Liver (tissue), 9 donors: ENCODE data around the gene SERPIND1. TPM values are rescaled to one million over a fixed set of nuclear protein-coding genes. Genes with fewer than 3 reads are reported as not detected.

ENCODE experiments used
- DNase-seq: peaks from one replicate; pipeline ENCODE4 v3.0.0-alpha.2; 2017; ENCODE audit warnings: low spot score
- H3K27ac ChIP-seq, 2 donors: one replicate each; pipeline ENCODE4 v1.7.0; 2013; ENCODE audit warnings: inconsistent platforms in 2 of 2, low read length in 2 of 2, control low read depth in 1 of 2, low read depth in 1 of 2, mild to moderate bottlenecking in 1 of 2
- H3K27me3 ChIP-seq, 4 donors: one replicate each; pipeline versions ENCODE4 v1.6.1 to v1.7.0; 2013; ENCODE audit warnings: low read length in 3 of 4, inconsistent platforms in 1 of 4, mild to moderate bottlenecking in 1 of 4, moderate library complexity in 1 of 4; ENCODE audit not compliant: control insufficient read depth in 4 of 4, insufficient read depth in 4 of 4
- H3K36me3 ChIP-seq, 4 donors: one replicate each; pipeline versions ENCODE4 v1.6.1 to v1.7.0; 2013; ENCODE audit warnings: low read length in 3 of 4, mild to moderate bottlenecking in 3 of 4, low read depth in 1 of 4, moderate library complexity in 1 of 4; ENCODE audit not compliant: control insufficient read depth in 4 of 4, insufficient read depth in 3 of 4
- H3K4me1 ChIP-seq, 4 donors: one replicate each; pipeline versions ENCODE4 v1.6.1 to v1.7.0; 2013; ENCODE audit warnings: low read length in 3 of 4, mild to moderate bottlenecking in 3 of 4, moderate library complexity in 1 of 4; ENCODE audit not compliant: control insufficient read depth in 4 of 4, insufficient read depth in 4 of 4
- H3K4me3 ChIP-seq, 3 donors: one replicate each; pipeline versions ENCODE4 v1.6.1 to v1.7.0; 2013; ENCODE audit warnings: low read length in 3 of 3, control low read depth in 1 of 3, low read depth in 1 of 3, mild to moderate bottlenecking in 1 of 3
- H3K9ac ChIP-seq, 2 donors: one replicate each; pipeline ENCODE4 v1.7.0; 2013; ENCODE audit warnings: low read length in 2 of 2, mild to moderate bottlenecking in 2 of 2, moderate library complexity in 2 of 2, control low read depth in 1 of 2, low read depth in 1 of 2
- H3K9me3 ChIP-seq, 4 donors: one replicate each; pipeline versions ENCODE4 v1.6.1 to v1.7.0; 2013; ENCODE audit warnings: low read length in 3 of 4; ENCODE audit not compliant: control insufficient read depth in 4 of 4
- EGR1 ChIP-seq, 2 donors: IDR thresholded peaks; 2 replicates each; pipeline ENCODE4 v1.6.1; 2016 to 2018; ENCODE audit warnings: antibody characterized with exemption in 2 of 2, low read depth in 2 of 2
- FOXA2 ChIP-seq: IDR thresholded peaks from 2 replicates; pipeline ENCODE4 v1.6.1; 2016; ENCODE audit warnings: antibody characterized with exemption
- HNF4A ChIP-seq, 2 donors: conservative IDR thresholded peaks; 2 replicates each; pipeline ENCODE4 v1.6.1; 2016; ENCODE audit warnings: antibody characterized with exemption in 2 of 2, mild to moderate bottlenecking in 2 of 2
- HNF4G ChIP-seq: IDR thresholded peaks from 2 replicates; pipeline ENCODE4 v1.6.1; 2016; ENCODE audit warnings: antibody characterized with exemption
- NR2F2 ChIP-seq: IDR thresholded peaks from 2 replicates; pipeline ENCODE4 v1.6.1; 2016; ENCODE audit warnings: antibody characterized with exemption
- RXRA ChIP-seq, 2 donors: IDR thresholded peaks; 2 replicates each; pipeline ENCODE4 v1.6.1; 2017 to 2018; ENCODE audit warnings: antibody characterized with exemption in 2 of 2, mild to moderate bottlenecking in 1 of 2
- SP1 ChIP-seq: IDR thresholded peaks from 2 replicates; pipeline ENCODE4 v1.6.1; 2018; ENCODE audit warnings: antibody characterized with exemption, mild to moderate bottlenecking
- YY1 ChIP-seq: IDR thresholded peaks from 2 replicates; pipeline ENCODE4 v1.6.1; 2016; ENCODE audit warnings: antibody characterized with exemption, mild to moderate bottlenecking
- WGBS: extraction: QIAGEN DNeasy Blood & Tissue Kit; methylation state at CpG from one replicate; pipeline ENCODE4 v1.1.7; 2013; 5-methylcytosine and 5-hydroxymethylcytosine counted together
- polyA plus RNA-seq, 2 donors: library from polyadenylated mRNA; stranded (reverse) in 1 of 2; unstranded in 1 of 2; fragments of 200-250 nt in 1 of 2; fragments of >200 nt in 1 of 2; fragmentation: Nextera tagmentation in 1 of 2; extraction: Ambion mirVana in 1 of 2; gene quantifications; one replicate each; pipeline versions ENCODE4 v1.2.1 to v1.2.3, GENCODE V29; 2013 to 2015
- total RNA-seq, 2 donors: library from RNA; depleted of rRNA; stranded (reverse); fragments of >200 nt; gene quantifications; one replicate each; pipeline ENCODE4 v1.2.3, GENCODE V29; 2014
- TF ChIP-seq, protein P1 (sequence below): IDR thresholded peaks from 2 replicates; pipeline ENCODE4 v1.6.1; 2016; ENCODE audit warnings: antibody characterized with exemption, mild to moderate bottlenecking
- TF ChIP-seq, protein P2 (sequence below): fragments of 150-350 bp; IDR thresholded peaks from 2 replicates; pipeline ENCODE4 v1.5.1; 2017; ENCODE audit warnings: improper control_type of control experiment, low read depth, low read length; ENCODE audit not compliant: missing input control
- TF ChIP-seq, protein P3 (sequence below): IDR thresholded peaks from 2 replicates; pipeline ENCODE4 v1.6.1; 2016; ENCODE audit warnings: antibody characterized with exemption
- TF ChIP-seq, protein P4 (sequence below): IDR thresholded peaks from 2 replicates; pipeline ENCODE4 v1.6.1; 2016; ENCODE audit warnings: antibody characterized with exemption
- donor health status: healthy.
- donor health status: healthy.
- donor health status: healthy.
- donor health status: healthy.
- donor health status: healthy.

The SERPIND1 gene
- total and polyA plus RNA-seq, 4 donors: 117 to 176 (median 170) TPM

DNA sequence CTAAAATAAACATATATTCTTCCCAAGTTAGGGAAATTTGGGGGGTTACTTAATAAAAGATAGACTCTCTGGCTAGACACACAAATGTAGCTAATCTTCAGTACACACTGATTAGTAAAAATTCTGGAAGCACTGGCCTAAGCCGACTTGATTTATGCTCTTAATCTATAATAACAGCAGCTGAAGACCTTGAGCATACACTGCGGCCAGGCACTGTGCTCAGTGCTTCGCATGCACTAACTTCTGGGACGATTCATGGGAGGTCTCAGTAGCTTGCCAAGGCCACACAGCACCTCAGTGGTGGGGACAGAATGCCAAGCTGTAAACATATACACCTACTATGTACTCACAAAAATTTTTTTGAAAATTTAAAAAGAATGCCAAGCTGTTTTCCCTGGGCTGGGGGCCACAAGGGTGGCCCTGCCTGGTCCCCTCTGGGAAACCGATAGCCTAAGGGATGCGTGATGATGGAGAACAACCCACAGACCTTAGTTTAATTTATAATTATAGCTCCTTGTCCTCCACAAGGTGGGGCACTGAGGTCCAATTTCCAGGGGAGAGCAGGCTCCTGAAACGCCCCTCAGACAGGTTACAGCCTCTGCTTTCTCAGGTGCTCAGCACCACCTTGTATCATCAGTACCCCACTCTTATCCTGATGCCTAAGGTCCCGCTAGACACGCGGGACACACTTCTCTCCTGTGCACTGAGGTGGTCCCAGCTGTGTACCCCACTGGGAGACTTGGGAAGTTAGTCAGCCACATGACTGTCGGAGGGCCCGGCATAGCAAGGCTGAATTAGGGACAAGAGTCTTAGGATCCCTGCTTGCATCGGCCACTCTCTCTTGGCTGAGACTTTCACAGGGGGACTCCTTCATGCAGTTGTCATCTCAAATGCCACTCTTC, 20.1 kb downstream of the SERPIND1 start (continued):
- TF ChIP-seq, protein P1, sequence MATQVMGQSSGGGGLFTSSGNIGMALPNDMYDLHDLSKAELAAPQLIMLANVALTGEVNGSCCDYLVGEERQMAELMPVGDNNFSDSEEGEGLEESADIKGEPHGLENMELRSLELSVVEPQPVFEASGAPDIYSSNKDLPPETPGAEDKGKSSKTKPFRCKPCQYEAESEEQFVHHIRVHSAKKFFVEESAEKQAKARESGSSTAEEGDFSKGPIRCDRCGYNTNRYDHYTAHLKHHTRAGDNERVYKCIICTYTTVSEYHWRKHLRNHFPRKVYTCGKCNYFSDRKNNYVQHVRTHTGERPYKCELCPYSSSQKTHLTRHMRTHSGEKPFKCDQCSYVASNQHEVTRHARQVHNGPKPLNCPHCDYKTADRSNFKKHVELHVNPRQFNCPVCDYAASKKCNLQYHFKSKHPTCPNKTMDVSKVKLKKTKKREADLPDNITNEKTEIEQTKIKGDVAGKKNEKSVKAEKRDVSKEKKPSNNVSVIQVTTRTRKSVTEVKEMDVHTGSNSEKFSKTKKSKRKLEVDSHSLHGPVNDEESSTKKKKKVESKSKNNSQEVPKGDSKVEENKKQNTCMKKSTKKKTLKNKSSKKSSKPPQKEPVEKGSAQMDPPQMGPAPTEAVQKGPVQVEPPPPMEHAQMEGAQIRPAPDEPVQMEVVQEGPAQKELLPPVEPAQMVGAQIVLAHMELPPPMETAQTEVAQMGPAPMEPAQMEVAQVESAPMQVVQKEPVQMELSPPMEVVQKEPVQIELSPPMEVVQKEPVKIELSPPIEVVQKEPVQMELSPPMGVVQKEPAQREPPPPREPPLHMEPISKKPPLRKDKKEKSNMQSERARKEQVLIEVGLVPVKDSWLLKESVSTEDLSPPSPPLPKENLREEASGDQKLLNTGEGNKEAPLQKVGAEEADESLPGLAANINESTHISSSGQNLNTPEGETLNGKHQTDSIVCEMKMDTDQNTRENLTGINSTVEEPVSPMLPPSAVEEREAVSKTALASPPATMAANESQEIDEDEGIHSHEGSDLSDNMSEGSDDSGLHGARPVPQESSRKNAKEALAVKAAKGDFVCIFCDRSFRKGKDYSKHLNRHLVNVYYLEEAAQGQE: no peak
- no peak for TF ChIP-seq YY1

DNA sequence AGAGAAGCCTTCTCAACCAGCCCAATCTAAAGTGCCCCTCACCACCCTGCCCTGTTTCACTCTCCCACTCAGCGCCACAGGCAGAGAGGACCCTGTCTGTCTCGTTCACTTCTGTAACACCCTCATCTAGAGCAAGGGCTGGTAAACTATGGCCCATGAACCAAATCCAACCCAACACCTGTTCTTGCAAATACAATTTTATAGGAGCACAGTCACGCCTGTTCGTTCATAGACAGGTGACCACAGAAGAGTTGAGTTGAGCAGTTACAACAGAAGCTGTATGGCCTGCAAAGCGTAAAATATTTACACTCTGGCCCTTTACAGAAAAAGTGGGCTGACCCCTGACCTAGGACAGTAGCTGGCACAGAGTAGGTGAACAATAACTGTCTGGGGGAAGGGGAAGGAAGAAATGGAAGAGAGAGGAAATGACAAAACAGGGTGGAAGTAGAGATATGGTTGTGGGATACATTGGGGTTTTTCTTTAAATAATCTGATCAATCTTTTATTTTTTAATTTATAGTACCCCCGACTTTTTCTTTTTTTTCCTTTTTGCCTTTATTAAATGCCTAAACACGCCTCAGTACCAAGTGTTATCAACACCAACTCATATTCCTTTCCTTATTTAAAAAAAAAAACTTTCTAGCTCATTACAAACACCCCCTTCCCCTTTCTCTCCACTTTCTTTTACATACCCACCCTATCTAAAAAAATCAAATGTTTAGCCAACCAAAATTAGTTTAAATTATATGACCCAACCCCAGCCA, 20.9 kb downstream of the SERPIND1 start:
- no peaks in the 10 kb centered on the region for H3K27me3 ChIP-seq
- TF ChIP-seq, protein P2, sequence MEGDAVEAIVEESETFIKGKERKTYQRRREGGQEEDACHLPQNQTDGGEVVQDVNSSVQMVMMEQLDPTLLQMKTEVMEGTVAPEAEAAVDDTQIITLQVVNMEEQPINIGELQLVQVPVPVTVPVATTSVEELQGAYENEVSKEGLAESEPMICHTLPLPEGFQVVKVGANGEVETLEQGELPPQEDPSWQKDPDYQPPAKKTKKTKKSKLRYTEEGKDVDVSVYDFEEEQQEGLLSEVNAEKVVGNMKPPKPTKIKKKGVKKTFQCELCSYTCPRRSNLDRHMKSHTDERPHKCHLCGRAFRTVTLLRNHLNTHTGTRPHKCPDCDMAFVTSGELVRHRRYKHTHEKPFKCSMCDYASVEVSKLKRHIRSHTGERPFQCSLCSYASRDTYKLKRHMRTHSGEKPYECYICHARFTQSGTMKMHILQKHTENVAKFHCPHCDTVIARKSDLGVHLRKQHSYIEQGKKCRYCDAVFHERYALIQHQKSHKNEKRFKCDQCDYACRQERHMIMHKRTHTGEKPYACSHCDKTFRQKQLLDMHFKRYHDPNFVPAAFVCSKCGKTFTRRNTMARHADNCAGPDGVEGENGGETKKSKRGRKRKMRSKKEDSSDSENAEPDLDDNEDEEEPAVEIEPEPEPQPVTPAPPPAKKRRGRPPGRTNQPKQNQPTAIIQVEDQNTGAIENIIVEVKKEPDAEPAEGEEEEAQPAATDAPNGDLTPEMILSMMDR: no peak
- no peak for TF ChIP-seq FOXA2
- TF ChIP-seq, protein P3, sequence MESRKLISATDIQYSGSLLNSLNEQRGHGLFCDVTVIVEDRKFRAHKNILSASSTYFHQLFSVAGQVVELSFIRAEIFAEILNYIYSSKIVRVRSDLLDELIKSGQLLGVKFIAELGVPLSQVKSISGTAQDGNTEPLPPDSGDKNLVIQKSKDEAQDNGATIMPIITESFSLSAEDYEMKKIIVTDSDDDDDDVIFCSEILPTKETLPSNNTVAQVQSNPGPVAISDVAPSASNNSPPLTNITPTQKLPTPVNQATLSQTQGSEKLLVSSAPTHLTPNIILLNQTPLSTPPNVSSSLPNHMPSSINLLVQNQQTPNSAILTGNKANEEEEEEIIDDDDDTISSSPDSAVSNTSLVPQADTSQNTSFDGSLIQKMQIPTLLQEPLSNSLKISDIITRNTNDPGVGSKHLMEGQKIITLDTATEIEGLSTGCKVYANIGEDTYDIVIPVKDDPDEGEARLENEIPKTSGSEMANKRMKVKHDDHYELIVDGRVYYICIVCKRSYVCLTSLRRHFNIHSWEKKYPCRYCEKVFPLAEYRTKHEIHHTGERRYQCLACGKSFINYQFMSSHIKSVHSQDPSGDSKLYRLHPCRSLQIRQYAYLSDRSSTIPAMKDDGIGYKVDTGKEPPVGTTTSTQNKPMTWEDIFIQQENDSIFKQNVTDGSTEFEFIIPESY: no peak
- TF ChIP-seq YY1: no peak
- TF ChIP-seq HNF4A (conservative IDR thresholded peaks at IDR 0.05): no peak
- no peak for TF ChIP-seq RXRA (IDR thresholded peaks at IDR 0.05)
- no peak overlapping the region for H3K27ac ChIP-seq
- peaks cover 4 to 45% (median 30%) of the 10 kb centered on the region in 4 donors for H3K36me3 ChIP-seq
- peaks cover 6 to 23% (median 12%) of the 10 kb centered on the region in 4 donors for H3K4me1 ChIP-seq
- no peaks in the 10 kb centered on the region for H3K9me3 ChIP-seq
- no peak overlapping the region for H3K4me3 ChIP-seq
- no peak overlapping the region for H3K9ac ChIP-seq
- WGBS: 93% methylated on average over 7 of the region's 7 CpGs
- no peak for DNase-seq

DNA sequence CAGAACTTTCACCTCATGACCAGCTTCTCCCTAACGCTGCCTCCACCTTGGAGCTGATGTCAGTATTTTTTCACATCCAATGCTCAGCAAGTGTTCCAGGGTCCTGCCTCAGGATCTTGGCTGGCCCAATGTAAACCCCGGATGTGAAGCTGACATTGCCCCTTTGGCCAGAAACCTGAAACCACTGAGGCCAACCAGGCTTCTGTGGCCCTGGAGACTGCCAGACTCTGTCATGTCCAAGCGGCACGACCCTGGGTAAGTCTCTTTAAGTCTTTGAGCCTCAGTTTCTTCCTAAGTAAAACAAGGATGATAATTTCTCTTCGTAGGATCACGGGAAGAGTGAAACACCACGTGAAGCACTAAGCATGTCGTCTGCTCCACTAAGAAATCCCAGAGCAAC, 22.8 kb downstream of the SERPIND1 start:
- no peaks in the 10 kb centered on the region for H3K9me3 ChIP-seq
- H3K9ac ChIP-seq: no peak overlapping the region
- peaks cover 0 to 8% (median under 1%) of the 10 kb centered on the region in 4 donors for H3K4me1 ChIP-seq
- no peak overlapping the region for H3K27ac ChIP-seq
- H3K27me3 ChIP-seq: no peaks in the 10 kb centered on the region
- no peak for TF ChIP-seq SP1
- TF ChIP-seq, protein P2: no peak
- TF ChIP-seq HNF4G: no peak
- TF ChIP-seq YY1: no peak
- TF ChIP-seq, protein P3: no peak
- TF ChIP-seq, protein P4, sequence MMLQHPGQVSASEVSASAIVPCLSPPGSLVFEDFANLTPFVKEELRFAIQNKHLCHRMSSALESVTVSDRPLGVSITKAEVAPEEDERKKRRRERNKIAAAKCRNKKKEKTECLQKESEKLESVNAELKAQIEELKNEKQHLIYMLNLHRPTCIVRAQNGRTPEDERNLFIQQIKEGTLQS: no peak
- TF ChIP-seq EGR1 (IDR thresholded peaks at IDR 0.05; ENCODE audit: low read depth in 2 of 2): no peak
- TF ChIP-seq FOXA2: no peak
- no peak for TF ChIP-seq HNF4A (conservative IDR thresholded peaks at IDR 0.05)
- no peak for TF ChIP-seq NR2F2
- H3K4me3 ChIP-seq: no peak overlapping the region
- no peak for DNase-seq
- H3K36me3 ChIP-seq: peaks cover 4 to 57% (median 34%) of the 10 kb centered on the region in 4 donors
- WGBS: 86% methylated on average over 8 of the region's 8 CpGs
